NCI-H128 (cell line): ENCODE measurements around the gene TRIM9.

ENCODE experiments used
- DNase-seq: peaks from one replicate; lab custom pipeline; 2025; ENCODE audit not compliant: unreplicated experiment; lab: John Stamatoyannopoulos, UW

TRIM9 gene

DNA sequence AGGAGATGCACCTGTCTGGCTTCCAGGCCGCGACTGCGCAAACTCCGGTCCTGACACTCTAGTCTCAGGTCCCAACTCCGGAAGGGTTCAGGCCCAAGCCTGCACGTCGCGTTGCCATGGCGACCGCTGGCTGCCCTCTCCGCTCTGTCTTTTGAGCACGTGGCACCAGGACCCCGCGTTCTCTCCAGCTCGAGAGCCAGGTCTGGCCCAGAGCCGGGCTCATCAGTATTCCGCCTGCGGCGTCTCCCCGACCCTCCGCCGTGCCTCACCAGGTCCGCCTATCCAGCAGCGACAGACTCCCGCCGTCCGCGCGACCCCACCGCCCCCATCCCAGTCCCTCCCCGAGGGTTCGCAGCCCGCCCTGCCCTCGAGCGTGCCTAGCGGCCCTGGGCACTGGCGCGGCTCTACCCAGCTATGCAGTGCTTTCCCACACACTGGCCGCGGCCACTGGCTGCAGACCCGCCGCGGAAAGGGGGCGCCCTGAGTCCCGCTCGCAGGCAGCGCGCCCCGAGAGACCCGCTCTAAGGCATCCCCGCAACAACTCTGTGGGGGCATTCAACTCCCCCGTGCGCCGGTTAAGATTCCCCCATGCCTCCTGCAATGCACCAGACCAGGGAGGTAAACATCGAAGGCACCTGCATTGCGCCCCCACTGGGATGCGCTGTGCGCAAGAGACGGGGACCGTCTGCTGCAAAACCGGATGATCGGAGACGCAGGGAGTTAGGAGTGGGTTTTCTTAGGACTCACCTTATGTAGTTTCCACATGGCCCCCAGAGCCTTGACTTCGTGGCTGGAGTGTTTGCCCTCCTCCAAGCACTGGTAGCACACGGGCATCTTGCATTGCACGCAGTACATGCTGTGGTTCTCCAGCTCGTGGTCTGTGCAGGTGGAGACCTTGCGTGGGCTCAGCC is 1.3 kb downstream of the TRIM9 start:
- DNase-seq, result peak; percentile 51

DNA sequence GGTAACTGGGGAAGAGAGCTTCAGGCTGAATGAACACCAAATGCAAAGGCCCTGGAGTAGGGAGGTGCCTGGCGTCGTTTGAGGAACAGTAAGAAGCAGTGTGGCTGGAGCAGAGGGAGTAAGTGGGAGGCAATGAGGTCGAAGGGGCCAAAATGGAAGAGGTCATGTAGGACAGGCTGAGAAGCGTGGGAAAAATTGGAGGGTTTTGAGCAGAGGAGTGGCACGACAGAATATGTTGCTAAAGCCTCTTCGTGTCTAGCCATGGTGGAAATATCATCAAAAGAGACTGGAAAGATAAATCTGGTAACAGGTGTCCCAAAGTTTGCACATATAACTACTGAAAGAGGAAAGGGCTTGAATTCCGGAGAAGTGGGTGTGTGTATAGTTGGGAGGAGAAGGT is 1.9 kb downstream of the TRIM9 start:
- no peak for DNase-seq

DNA sequence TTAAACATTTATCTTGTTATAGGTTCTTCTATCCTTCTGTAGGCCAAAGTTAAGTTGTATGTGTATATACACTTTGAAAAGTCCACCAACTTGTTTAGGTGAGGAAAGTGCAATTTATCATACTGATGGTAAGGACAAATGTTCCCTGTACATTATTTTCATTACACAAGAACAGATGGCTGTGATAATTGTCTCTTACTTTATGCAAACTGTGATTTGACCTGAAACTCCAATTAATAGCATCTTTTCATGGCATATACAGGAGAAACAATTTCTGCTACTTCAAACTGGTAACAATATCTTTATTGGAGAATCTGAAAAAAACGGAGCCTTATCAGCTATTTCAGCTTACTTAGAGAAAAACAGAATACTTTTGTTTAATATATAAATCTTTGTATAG is 5.6 kb downstream of the TRIM9 start:
- DNase-seq, result no peak

DNA sequence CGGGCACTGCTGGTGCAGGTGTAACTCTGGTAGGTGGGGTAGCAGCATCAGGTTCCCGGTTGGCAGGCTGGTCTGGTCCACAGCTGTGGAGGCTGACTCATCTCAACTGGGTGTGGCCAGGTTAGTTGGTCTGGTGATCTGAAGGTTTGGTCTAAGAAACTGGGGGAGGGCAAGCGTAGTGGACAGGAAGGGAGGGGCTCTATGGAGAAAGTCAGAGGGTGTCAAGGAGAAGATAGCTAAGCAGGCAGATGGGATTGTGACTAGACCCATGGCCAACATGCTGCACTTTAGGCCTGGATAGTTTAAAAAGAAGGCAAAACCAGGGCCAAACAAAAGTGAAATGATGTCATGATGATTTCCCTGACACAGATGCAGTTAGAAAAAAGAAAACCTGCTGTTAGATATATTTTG is 7.9 kb downstream of the TRIM9 start:
- no peak for DNase-seq

DNA sequence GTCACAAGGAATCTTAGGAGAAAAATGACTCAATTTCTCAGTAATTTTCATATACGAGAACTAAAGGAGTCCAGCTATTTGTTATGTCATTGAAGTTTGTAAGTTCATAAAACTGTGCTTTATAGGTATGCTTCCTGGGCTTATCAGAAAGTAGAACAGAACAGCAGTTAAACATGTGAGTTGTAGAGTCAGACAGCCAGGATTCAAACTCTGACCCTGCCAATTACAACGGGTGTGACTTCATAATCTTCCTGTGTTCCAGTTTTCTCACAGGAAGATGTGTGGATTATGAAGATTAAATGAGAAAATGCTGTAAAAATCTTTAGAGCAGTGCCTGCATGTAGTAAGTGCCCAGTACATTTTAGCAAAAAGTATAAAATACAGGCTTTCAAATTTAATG is 8.9 kb downstream of the TRIM9 start:
- no peak for DNase-seq

DNA sequence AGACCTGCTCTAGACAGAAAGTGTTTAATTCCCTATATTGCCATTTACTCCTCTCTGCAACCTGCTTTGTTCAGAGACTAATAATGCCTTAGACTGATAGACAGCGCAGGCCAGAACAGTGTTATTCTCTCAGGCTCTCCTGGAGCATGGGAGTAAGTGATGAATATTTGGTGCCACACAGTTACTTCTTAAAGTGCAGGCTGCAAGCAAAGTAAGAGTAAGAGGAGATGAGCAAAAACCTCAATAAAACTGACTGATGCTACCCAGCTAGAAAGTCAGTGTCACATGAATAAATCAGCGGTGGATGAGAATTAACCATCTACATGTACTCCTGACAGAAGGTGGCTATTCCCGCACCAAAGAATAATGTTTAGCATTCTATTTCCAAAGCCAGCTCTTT is 9.9 kb downstream of the TRIM9 start:
- no peak for DNase-seq

DNA sequence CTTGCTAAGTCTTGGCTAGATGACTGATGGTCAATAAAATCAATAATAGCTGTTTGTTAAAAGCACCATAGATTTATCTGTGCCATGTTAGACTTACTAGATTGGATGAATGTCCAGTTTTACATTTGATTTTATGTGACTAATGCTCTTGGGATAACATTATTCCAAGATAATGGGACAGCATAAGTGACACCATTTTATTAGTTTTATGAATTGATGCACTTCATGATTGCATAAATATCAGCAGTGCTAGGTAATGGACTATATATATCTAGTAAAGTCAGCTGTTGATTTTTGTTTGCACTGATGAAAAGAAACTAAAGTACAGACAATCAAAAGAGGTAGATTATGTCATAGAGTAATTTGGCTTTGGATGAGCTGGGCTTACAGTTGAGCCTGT is 10.4 kb downstream of the TRIM9 start:
- DNase-seq, result no peak

DNA sequence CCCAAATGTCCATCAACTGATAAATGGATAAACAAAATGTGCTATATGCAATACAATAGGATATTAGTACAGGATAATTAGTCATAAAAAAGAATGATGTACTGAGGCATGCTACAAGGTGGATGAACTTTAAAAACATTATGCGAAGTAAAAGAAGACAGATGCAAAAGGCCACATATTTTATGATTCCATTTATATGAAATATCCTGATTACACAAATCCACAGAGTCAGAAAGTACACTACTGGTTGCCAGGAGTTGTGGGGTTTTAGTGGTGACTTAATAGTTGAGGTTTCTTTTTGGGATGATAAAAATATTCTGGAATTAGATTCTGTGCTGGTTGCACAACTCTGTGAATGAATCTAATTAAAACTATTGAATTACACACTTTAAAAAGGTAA is 12.6 kb downstream of the TRIM9 start:
- DNase-seq, result no peak

DNA sequence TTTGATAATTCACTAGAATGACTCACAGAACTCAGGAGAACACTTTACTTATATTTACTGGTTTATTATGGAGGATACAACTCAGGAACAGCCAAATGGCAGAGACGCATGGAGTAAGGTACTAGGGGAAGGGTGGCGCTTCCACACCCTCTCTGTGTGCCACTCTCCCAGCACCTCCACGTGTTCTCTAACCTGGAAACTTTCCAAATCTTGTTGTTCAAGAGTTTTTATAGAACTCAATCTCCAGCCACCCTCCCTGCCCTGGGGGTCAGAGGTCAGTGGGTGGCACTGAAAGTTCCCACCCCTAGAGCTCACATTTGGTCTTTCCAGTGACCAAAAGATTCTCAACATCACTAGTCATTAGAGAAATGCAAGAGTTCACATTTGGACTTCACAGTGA is 13.2 kb downstream of the TRIM9 start:
- no peak for DNase-seq

DNA sequence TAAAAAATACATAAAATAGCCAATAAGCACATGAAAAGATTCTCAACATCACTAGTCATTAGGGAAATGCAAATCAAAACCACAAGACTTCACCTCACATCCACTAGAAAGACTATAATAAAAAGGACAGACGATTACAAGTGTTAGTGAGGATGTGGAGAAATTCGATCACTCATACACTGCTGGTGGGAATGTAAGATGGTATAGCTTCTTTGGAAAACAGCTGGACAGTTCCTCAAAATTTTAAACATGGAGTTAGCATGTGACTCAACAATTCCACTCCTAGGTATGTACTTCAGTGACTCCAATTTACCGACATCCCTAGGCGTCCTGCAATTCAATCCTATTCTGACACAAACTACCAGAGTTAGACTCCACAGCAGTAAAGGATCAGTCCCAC is 13.7 kb downstream of the TRIM9 start:
- no peak for DNase-seq

DNA sequence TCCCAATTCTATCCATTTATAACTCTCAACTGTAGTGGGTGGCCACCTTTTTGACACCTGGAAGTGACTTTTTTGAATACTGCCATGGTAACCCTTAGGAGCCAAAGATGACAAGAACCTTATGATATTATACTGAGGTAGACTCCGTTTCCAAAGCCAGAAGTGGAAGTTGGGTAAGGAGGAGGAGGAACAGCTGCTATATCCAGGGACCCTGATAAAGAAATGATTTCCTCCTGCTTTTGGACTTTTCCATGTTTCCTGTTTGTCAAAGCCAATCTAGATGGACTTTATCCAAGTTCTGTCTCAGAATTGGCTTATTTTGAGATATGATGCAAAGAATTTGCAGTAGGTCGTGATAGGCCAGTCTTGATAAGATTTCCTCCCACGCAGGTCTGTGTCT is 14.3 kb downstream of the TRIM9 start:
- DNase-seq, result no peak

DNA sequence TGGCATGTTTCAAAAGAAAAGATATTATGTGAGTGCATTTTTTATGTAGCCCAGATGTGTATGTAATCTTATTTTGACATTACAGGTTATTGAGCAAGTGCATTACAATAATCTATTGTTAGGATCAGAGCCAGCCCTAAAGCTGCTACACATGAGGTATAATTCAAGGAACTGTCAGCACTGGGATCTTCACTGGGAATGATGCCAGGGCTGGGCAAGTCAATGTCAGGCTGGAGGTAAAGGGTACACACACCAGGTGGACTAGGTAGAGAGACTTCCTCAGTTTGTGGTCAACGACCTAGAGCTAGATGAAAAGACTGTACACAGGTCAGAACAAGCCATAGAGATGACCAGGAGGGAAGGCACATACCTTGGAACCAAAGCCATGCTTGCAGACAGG is 15.4 kb downstream of the TRIM9 start:
- no peak for DNase-seq

DNA sequence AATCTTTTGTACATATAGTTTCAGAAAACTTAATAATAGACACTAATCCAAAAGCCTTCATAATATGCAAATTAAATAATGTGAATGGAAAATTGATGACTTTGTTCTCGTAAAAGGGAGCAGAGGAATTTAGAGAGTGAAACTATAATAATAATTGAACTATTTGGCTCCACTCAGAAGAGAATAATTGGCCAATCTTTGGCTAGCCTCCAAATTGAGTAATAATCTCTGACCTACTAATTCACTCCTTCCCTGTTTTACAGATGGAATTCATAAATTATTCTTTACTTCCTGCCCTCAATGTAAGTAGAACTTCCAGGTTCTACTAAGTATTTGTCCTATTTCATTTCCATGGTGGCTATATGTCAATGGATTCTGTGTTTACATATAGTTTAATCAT is 15.8 kb downstream of the TRIM9 start:
- DNase-seq, result no peak

DNA sequence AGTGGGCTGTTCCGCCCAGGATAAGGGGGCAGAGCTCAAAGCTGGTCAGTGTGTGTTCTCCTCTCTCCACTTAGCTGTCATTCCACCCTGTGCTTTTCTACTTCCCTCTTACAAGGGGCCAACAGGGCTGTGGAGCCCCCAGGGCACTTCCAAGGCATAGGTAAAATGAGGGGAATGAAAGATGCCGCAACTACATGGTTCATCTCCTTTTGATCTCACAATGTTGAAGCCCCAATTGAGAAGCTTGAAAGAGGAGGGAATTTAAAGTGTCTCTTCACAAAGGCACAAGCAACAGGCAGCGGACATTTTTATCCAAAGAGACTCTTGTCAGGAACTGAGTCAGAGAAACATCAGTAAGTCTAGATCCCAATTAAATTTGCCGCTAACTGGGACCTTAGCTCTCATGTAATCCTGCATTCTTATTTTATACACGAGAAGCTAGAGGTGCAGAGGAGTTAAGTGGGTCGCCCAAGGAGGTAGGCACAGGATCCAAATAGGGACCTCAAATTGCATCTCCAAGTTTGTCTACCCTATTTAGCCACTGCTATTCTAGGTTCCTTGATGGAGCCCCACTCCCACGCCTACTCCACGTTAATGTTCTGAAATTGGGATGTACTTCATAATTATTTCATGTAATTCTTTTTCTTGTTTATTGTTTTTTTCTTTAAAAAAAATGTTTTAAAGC is 20.1 kb downstream of the TRIM9 start:
- no peak for DNase-seq

DNA sequence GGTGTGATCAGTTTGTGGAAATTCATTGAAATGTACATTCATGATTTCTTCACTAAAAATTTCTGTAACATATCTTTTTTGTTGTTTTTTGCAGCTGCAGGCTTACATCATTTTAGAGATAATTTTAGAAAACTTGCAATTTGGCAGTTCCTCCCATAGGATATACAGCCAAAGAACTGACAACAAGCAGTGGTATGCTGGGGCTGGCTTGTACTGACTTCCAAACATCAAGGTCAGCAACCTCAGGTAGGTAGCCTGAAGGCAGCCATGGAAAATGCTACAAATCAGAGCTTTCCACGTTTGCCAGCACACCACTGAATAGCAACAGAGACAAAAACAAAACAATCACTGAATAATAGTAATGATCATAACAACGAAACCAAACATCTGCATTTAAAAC is 21.2 kb downstream of the TRIM9 start:
- no peak for DNase-seq

DNA sequence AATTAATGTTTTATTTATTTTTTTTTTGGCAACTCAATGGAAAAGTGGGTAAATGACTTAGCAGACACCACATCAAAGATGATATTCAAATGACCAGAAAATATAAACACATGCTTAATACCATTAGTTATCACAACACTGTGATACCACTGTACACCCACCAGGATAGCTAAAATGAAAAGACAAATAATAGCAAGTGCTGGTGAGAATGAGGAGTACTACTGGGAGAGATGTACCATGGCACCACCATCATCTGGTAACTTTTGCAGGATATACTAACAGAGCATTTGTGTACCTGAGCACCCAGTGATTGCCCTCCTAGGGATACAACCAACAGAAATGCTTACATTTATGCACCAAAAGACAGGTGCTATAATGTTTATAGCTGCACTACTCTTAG is 21.9 kb downstream of the TRIM9 start:
- DNase-seq, result no peak

DNA sequence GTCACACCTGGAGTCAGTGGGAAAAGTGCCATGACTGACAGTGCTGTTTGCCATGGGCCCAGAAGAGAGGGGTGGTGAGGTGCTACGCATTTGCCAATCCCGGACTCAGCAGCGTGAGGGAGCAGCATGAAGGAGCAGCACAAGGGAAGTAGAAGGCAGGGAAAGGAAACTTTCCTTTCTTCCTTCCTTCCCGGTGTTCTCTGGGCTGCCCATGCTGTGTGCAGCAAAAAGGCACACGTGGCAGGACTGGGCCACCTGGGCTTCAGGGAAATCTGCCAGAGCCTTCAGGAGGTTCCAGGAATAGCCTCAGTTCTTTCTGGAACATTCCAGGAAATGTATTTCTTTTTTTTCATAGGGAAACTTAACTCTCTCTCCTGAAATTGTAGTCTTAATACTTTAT is 23.0 kb downstream of the TRIM9 start:
- DNase-seq, result no peak

DNA sequence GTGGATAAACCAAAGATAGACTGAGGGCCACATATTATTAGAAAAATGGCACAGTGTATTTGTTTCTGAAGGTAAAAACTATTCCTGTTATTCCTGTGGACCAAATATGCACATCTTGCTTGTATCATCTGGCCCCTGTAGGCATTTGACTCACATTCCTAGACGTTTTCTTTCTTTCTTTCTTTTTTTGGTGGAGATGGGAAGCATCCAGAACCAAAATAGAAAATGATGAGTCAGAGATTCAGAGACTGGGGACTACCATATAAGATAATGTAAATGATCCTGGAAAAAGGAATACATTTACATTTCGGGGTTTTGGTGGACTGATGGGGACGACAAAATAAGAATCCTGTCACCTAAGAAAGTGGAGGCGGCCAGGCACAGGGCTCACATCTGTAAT is 24.2 kb downstream of the TRIM9 start:
- DNase-seq, result no peak

DNA sequence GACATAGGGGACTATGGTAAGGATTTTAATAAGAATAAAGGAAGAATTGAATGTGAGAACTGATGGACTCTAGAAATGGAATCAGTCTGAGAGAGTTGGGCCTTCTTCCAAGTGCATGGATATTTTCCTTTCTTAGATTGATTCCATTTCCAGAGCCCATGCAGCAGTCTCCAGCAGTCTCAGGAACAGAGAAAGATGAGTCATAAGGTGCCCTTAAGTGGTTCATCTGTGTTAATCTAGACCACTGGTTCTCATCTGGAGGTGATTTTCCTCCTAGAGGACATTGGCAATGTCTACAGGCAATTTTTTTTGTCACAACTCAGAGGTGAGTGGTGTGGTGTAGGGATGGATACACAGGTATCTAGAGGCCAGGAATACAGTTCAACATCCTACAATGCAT is 25.9 kb downstream of the TRIM9 start:
- DNase-seq, result no peak

DNA sequence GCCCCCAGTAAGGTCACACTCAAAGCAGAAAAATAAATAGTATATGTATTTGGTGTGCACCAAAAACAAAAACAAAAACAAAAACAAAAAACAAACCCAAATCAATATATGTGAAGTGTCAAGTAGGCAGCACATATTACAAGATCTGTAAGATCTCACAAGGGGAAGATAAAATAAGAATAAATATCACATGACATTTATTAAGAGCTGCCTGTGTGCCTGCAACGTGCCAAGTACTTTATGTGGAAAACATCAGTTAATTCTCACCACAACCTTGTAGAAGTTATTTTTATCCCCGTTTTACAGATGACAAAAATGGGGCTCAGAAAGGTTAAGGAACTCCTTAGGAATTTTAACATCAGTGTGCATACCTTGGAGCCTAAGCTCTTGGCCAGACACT is 26.6 kb downstream of the TRIM9 start:
- DNase-seq, result no peak

DNA sequence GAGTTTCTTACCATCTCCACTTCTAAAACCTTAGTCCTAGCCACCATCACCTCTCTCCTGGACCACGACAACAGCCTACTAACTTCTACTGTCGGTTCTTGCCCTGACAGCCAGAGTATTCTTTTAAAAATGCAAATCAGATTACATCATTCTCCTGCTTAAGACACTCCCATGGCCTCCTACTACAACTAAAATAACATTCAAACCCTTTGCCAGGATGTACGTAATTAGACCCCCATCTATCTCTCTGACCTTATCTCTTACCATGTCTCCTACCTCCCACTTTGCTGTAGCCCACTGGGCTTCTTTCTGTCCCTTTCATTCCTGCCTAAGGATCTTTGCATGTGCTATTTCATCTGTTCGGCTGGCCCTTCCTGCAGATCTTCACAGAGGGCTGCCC is 27.6 kb downstream of the TRIM9 start:
- no peak for DNase-seq

DNA sequence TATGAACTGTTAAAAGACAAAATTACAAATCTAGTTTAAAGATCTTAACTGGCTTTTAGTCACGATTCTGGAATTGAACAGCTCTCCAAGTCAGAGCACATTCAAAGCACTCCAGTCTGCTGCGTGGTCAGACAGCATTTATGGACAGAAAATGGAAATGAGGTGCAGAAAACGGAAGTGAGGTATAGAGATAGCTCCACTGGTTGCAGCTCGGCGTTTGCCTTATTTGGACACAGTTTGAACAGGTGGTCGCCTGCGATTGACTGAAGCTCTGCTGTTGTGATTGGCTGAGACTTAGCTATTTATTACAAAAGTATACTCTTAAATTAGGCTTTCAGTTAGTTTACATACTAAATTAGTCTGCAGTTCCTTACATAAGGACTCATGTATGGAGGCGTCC is 28.3 kb downstream of the TRIM9 start:
- DNase-seq, result no peak

DNA sequence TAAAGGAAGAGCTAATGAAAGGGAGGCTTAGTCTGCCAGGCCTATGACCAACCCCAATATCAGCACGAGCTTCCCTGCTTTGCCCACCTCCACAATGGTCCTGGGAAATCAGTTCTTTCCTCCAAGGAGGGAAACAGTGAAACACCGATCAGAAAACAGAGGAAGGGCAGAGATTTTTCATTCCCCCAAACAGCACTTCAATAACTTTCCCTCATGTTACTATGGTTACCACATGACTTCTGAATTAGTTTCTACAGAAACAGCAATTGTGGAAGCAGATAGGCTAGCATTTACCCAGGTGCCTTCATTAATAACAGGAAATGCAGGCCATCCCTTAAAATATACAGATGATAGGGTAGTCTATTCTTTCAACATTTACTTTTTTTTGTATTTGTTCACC is 35.9 kb downstream of the TRIM9 start:
- DNase-seq, result no peak
